ENCODE data around the gene STKLD1. TPM values are rescaled to one million over a fixed set of nuclear protein-coding genes. Genes with fewer than 3 reads are reported as not detected.

Gene STKLD1
- total and polyA plus RNA-seq, 4 donors = 1.4 to 3.5 TPM; not detected in 2

GRCh38 chr9:133382507-133383141, 6.5 kb downstream of the STKLD1 start:
- H3K27me3 ChIP-seq (ENCODE audit: control insufficient read depth in 1 of 2, insufficient read depth in 2 of 2, low read length in 1 of 2) = no peaks in the 10 kb centered on the region
- H3K9me3 ChIP-seq (ENCODE audit: control insufficient read depth, low read length) = no peaks in the 10 kb centered on the region
- WGBS, 2 donors = 95% methylated on average over 4 of the region's 4 CpGs
- ATAC-seq (ENCODE audit: low FRiP score) (no peak), DNase-seq (no peak)
- H3K4me1 ChIP-seq (ENCODE audit: control insufficient read depth in 1 of 2, insufficient read depth in 2 of 2, low read length in 2 of 2) = no peaks in the 10 kb centered on the region
- intact Hi-C loops (cut with DNase I) = no loop called here
- H3K36me3 ChIP-seq (ENCODE audit: control insufficient read depth in 1 of 2, insufficient read depth in 2 of 2, low read length in 1 of 2) = no peaks in the 10 kb centered on the region
- H3K27ac ChIP-seq (ENCODE audit: low read depth in 1 of 2, low read length in 2 of 2) = no peak overlapping the region
- H3K4me3 ChIP-seq (ENCODE audit: low read length in 2 of 2) = no peak overlapping the region

- H3K27ac ChIP-seq (ENCODE audit: low read depth in 1 of 2, low read length in 2 of 2) = no peak overlapping the region
- DNase-seq = no peak
- intact Hi-C loops (cut with DNase I) = no loop called here
- WGBS, 2 donors = 95 to 97% methylated on average over 3 of the region's 3 CpGs
- no peaks in the 10 kb centered on the region for H3K36me3 ChIP-seq (ENCODE audit: control insufficient read depth in 1 of 2, insufficient read depth in 2 of 2, low read length in 1 of 2)
- no peaks in the 10 kb centered on the region for H3K27me3 ChIP-seq (ENCODE audit: control insufficient read depth in 1 of 2, insufficient read depth in 2 of 2, low read length in 1 of 2)
- ATAC-seq (ENCODE audit: low FRiP score) = no peak
- no peaks in the 10 kb centered on the region for H3K9me3 ChIP-seq (ENCODE audit: control insufficient read depth, low read length)
- no peak overlapping the region for H3K4me3 ChIP-seq (ENCODE audit: low read length in 2 of 2)
- no peaks in the 10 kb centered on the region for H3K4me1 ChIP-seq (ENCODE audit: control insufficient read depth in 1 of 2, insufficient read depth in 2 of 2, low read length in 2 of 2)
Measured at GRCh38 chr9:133383438-133383837, 7.3 kb downstream of the STKLD1 start.

GRCh38 chr9:133384736-133385321, 8.7 kb downstream of the STKLD1 start:
- WGBS, 2 donors = 87 to 88% methylated on average over 17 of the region's 17 CpGs
- Histone ChIP-seq H3K9me3 (ENCODE audit: control insufficient read depth, low read length) (no peaks in the 10 kb centered on the region), H3K4me1 (ENCODE audit: control insufficient read depth in 1 of 2, insufficient read depth in 2 of 2, low read length in 2 of 2) (no peaks in the 10 kb centered on the region), H3K4me3 (ENCODE audit: low read length in 2 of 2) (no peak overlapping the region), H3K36me3 (ENCODE audit: control insufficient read depth in 1 of 2, insufficient read depth in 2 of 2, low read length in 1 of 2) (no peaks in the 10 kb centered on the region), H3K27me3 (ENCODE audit: control insufficient read depth in 1 of 2, insufficient read depth in 2 of 2, low read length in 1 of 2) (no peaks in the 10 kb centered on the region), H3K27ac (ENCODE audit: low read depth in 1 of 2, low read length in 2 of 2) (no peak overlapping the region)
- DNase-seq = no peak
- intact Hi-C loops (cut with DNase I) = no loop called here
- ATAC-seq (ENCODE audit: low FRiP score) = no peak

- Histone ChIP-seq H3K27ac (ENCODE audit: low read depth in 1 of 2, low read length in 2 of 2) (no peak overlapping the region), H3K36me3 (ENCODE audit: control insufficient read depth in 1 of 2, insufficient read depth in 2 of 2, low read length in 1 of 2) (no peaks in the 10 kb centered on the region), H3K27me3 (ENCODE audit: control insufficient read depth in 1 of 2, insufficient read depth in 2 of 2, low read length in 1 of 2) (no peaks in the 10 kb centered on the region), H3K9me3 (ENCODE audit: control insufficient read depth, low read length) (no peaks in the 10 kb centered on the region), H3K4me3 (ENCODE audit: low read length in 2 of 2) (no peak overlapping the region), H3K4me1 (ENCODE audit: control insufficient read depth in 1 of 2, insufficient read depth in 2 of 2, low read length in 2 of 2) (no peaks in the 10 kb centered on the region)
- DNase-seq (no peak), ATAC-seq (ENCODE audit: low FRiP score) (no peak)
- intact Hi-C loops (cut with DNase I) = no loop called here
- 86 to 89% methylated on average over 14 of the region's 14 CpGs for WGBS, 2 donors
Measured at GRCh38 chr9:133385452-133385851, 9.3 kb downstream of the STKLD1 start.

GRCh38 chr9:133386338-133386737, 10.2 kb downstream of the STKLD1 start:
- Histone ChIP-seq H3K27me3 (ENCODE audit: control insufficient read depth in 1 of 2, insufficient read depth in 2 of 2, low read length in 1 of 2) (no peaks in the 10 kb centered on the region), H3K36me3 (ENCODE audit: control insufficient read depth in 1 of 2, insufficient read depth in 2 of 2, low read length in 1 of 2) (no peaks in the 10 kb centered on the region), H3K27ac (ENCODE audit: low read depth in 1 of 2, low read length in 2 of 2) (no peak overlapping the region), H3K9me3 (ENCODE audit: control insufficient read depth, low read length) (no peaks in the 10 kb centered on the region), H3K4me3 (ENCODE audit: low read length in 2 of 2) (no peak overlapping the region), H3K4me1 (ENCODE audit: control insufficient read depth in 1 of 2, insufficient read depth in 2 of 2, low read length in 2 of 2) (no peaks in the 10 kb centered on the region)
- intact Hi-C loops (cut with DNase I) = no loop called here
- ATAC-seq (ENCODE audit: low FRiP score) (no peak), DNase-seq (no peak)
- 72 to 75% methylated on average over 13 of the region's 13 CpGs for WGBS, 2 donors

GRCh38 chr9:133387680-133388079, 11.5 kb downstream of the STKLD1 start:
- H3K9me3 ChIP-seq (ENCODE audit: control insufficient read depth, low read length) = no peaks in the 10 kb centered on the region
- no peak overlapping the region for H3K4me3 ChIP-seq (ENCODE audit: low read length in 2 of 2)
- no peaks in the 10 kb centered on the region for H3K4me1 ChIP-seq (ENCODE audit: control insufficient read depth in 1 of 2, insufficient read depth in 2 of 2, low read length in 2 of 2)
- 78 to 79% methylated on average over 9 of the region's 9 CpGs for WGBS, 2 donors
- ATAC-seq (ENCODE audit: low FRiP score) (no peak), DNase-seq (no peak)
- no peaks in the 10 kb centered on the region for H3K27me3 ChIP-seq (ENCODE audit: control insufficient read depth in 1 of 2, insufficient read depth in 2 of 2, low read length in 1 of 2)
- H3K36me3 ChIP-seq (ENCODE audit: control insufficient read depth in 1 of 2, insufficient read depth in 2 of 2, low read length in 1 of 2) = no peaks in the 10 kb centered on the region
- intact Hi-C loops (cut with DNase I) = no loop called here
- H3K27ac ChIP-seq (ENCODE audit: low read depth in 1 of 2, low read length in 2 of 2) = no peak overlapping the region

- Histone ChIP-seq H3K4me3 (ENCODE audit: low read length in 2 of 2) (no peak overlapping the region), H3K36me3 (ENCODE audit: control insufficient read depth in 1 of 2, insufficient read depth in 2 of 2, low read length in 1 of 2) (no peaks in the 10 kb centered on the region), H3K27ac (ENCODE audit: low read depth in 1 of 2, low read length in 2 of 2) (no peak overlapping the region), H3K4me1 (ENCODE audit: control insufficient read depth in 1 of 2, insufficient read depth in 2 of 2, low read length in 2 of 2) (no peaks in the 10 kb centered on the region), H3K27me3 (ENCODE audit: control insufficient read depth in 1 of 2, insufficient read depth in 2 of 2, low read length in 1 of 2) (no peaks in the 10 kb centered on the region), H3K9me3 (ENCODE audit: control insufficient read depth, low read length) (no peaks in the 10 kb centered on the region)
- intact Hi-C loops (cut with DNase I) = no loop called here
- ATAC-seq (ENCODE audit: low FRiP score) (no peak), DNase-seq (no peak)
- 92 to 93% methylated on average over 12 of the region's 12 CpGs for WGBS, 2 donors
Measured at GRCh38 chr9:133389025-133389557, 12.9 kb downstream of the STKLD1 start.

GRCh38 chr9:133389562-133389961, 13.4 kb downstream of the STKLD1 start:
- intact Hi-C loops (cut with DNase I) = no loop called here
- Histone ChIP-seq H3K4me1 (ENCODE audit: control insufficient read depth in 1 of 2, insufficient read depth in 2 of 2, low read length in 2 of 2) (no peaks in the 10 kb centered on the region), H3K4me3 (ENCODE audit: low read length in 2 of 2) (no peak overlapping the region), H3K27ac (ENCODE audit: low read depth in 1 of 2, low read length in 2 of 2) (no peak overlapping the region), H3K36me3 (ENCODE audit: control insufficient read depth in 1 of 2, insufficient read depth in 2 of 2, low read length in 1 of 2) (no peaks in the 10 kb centered on the region), H3K27me3 (ENCODE audit: control insufficient read depth in 1 of 2, insufficient read depth in 2 of 2, low read length in 1 of 2) (no peaks in the 10 kb centered on the region), H3K9me3 (ENCODE audit: control insufficient read depth, low read length) (no peaks in the 10 kb centered on the region)
- WGBS, 2 donors = 86 to 90% methylated on average over 12 to 13 of the region's 13 CpGs
- DNase-seq (no peak), ATAC-seq (ENCODE audit: low FRiP score) (no peak)

GRCh38 chr9:133390713-133391112, 14.5 kb downstream of the STKLD1 start:
- H3K4me1 ChIP-seq (ENCODE audit: control insufficient read depth in 1 of 2, insufficient read depth in 2 of 2, low read length in 2 of 2) = no peaks in the 10 kb centered on the region
- DNase-seq (no peak), ATAC-seq (ENCODE audit: low FRiP score) (no peak)
- 76 to 78% methylated on average over 7 of the region's 7 CpGs for WGBS, 2 donors
- no peak overlapping the region for H3K27ac ChIP-seq (ENCODE audit: low read depth in 1 of 2, low read length in 2 of 2)
- H3K9me3 ChIP-seq (ENCODE audit: control insufficient read depth, low read length) = no peaks in the 10 kb centered on the region
- H3K4me3 ChIP-seq (ENCODE audit: low read length in 2 of 2) = no peak overlapping the region
- no peaks in the 10 kb centered on the region for H3K27me3 ChIP-seq (ENCODE audit: control insufficient read depth in 1 of 2, insufficient read depth in 2 of 2, low read length in 1 of 2)
- H3K36me3 ChIP-seq (ENCODE audit: control insufficient read depth in 1 of 2, insufficient read depth in 2 of 2, low read length in 1 of 2) = no peaks in the 10 kb centered on the region
- intact Hi-C loops (cut with DNase I) = no loop called here

Measured in aorta (tissue), 5 donors.